Psoas muscle (tissue), 8 donors: ENCODE data around the gene TRAPPC2. TPM values are rescaled to one million over a fixed set of nuclear protein-coding genes. Genes with fewer than 3 reads are reported as not detected.

ENCODE experiments used
- ATAC-seq, 4 donors: fragments of 200-7000 bp; cut with Tn5 transposase; one replicate each; pipeline ENCODE4 v1.9.1; 2020; ENCODE audit warnings: moderate library complexity in 3 of 4, mild to moderate bottlenecking in 2 of 4
- DNase-seq, 2 donors: peaks; one replicate each; pipeline ENCODE4 v3.0.0-alpha.2; 2020
- H3K27ac ChIP-seq: fragments of 200-600 bp; one replicate; pipeline ENCODE4 v1.8.0; 2022
- H3K27me3 ChIP-seq, 3 donors: fragments of 200-600 bp in 1 of 3; one replicate each; pipeline versions ENCODE4 v1.6.1 to v1.8.0; 2013 to 2022; ENCODE audit warnings: low read length in 2 of 3, mild to moderate bottlenecking in 2 of 3, moderate library complexity in 1 of 3; ENCODE audit not compliant: insufficient read depth in 3 of 3
- H3K36me3 ChIP-seq, 2 donors: fragments of 200-600 bp in 1 of 2; one replicate each; pipeline versions ENCODE4 v1.6.1 to v1.8.0; 2013 to 2022; ENCODE audit warnings: low read depth in 1 of 2, mild to moderate bottlenecking in 1 of 2, moderate library complexity in 1 of 2; ENCODE audit not compliant: insufficient read depth in 1 of 2
- H3K4me1 ChIP-seq: fragments of 200-600 bp; one replicate; pipeline ENCODE4 v1.8.0; 2022
- H3K4me3 ChIP-seq: fragments of 200-600 bp; one replicate; pipeline ENCODE4 v1.8.0; 2022; ENCODE audit warnings: mild to moderate bottlenecking
- H3K9me3 ChIP-seq: fragments of 200-600 bp; one replicate; pipeline ENCODE4 v1.8.0; 2022
- WGBS, 3 donors: extraction: QIAGEN DNeasy Blood & Tissue Kit; methylation state at CpG; one replicate each; pipeline versions ENCODE4 v1.1.6 to v1.1.7; 2013; 5-methylcytosine and 5-hydroxymethylcytosine counted together
- intact Hi-C, 2 donors: fragments of 100-400 bp; cut with DNase I; formaldehyde crosslinking; loops; one replicate each; pipeline versions ENCODE4 v1.11.0 to v1.14.2; 2022
- polyA plus RNA-seq, 3 donors: library from polyadenylated mRNA; stranded (reverse); fragments of 200-250 nt; gene quantifications; one replicate each; pipeline ENCODE4 v1.2.3, GENCODE V29; 2013
- total RNA-seq, 4 donors: library from RNA; stranded (reverse); fragmentation: NEBNext Ultra II Directional in 2 of 4; extraction: Animal tissue kit (Norgen Biotek cat#: 25700) in 2 of 4; gene quantifications; one replicate each; pipeline versions ENCODE4 v1.2.1 to v1.2.4, GENCODE V29; 2021 to 2023
- TF ChIP-seq, protein P1 (sequence below): fragments of 200-600 bp; IDR thresholded peaks from one replicate; pipeline ENCODE4 v1.8.0; 2022; ENCODE audit warnings: antibody characterized with exemption
- donor health status: healthy with polysubstance abuse.
- donor health status: DM: no; HTN: no; CAD: no; lungs with moderate emphysema.
- donor health status: Bipolar disorder and iron deficiency.
- donor health status: healthy.
- donor health status: DM: yes; HTN: yes; CAD: no.
- donor health status: DM: no; HTN: no; CAD: no.
- donor health status: DM: no; HTN: no; CAD: no.
- donor health status: DM: yes; HTN: yes; CAD: no.

Gene TRAPPC2
- total and polyA plus RNA-seq, 7 donors, result 2.1 to 6.3 (median 4.0) TPM

GRCh38 chrX:13666836-13667235, 67.6 kb downstream of the TRAPPC2 start:
- H3K27me3 ChIP-seq, result no peaks in the 10 kb centered on the region
- DNase-seq (no peak), ATAC-seq (no peak)
- intact Hi-C loops, result no loop called here
- no peak overlapping the region for H3K27ac ChIP-seq
- no peak overlapping the region for H3K4me3 ChIP-seq
- WGBS, 3 donors, result 77 to 87% (median 83%) methylated on average over 3 of the region's 3 CpGs
- no peaks in the 10 kb centered on the region for H3K9me3 ChIP-seq
- TF ChIP-seq, protein P1, sequence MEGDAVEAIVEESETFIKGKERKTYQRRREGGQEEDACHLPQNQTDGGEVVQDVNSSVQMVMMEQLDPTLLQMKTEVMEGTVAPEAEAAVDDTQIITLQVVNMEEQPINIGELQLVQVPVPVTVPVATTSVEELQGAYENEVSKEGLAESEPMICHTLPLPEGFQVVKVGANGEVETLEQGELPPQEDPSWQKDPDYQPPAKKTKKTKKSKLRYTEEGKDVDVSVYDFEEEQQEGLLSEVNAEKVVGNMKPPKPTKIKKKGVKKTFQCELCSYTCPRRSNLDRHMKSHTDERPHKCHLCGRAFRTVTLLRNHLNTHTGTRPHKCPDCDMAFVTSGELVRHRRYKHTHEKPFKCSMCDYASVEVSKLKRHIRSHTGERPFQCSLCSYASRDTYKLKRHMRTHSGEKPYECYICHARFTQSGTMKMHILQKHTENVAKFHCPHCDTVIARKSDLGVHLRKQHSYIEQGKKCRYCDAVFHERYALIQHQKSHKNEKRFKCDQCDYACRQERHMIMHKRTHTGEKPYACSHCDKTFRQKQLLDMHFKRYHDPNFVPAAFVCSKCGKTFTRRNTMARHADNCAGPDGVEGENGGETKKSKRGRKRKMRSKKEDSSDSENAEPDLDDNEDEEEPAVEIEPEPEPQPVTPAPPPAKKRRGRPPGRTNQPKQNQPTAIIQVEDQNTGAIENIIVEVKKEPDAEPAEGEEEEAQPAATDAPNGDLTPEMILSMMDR, result no peak
- H3K36me3 ChIP-seq, result peaks cover 0 to 27% of the 10 kb centered on the region in 2 donors
- no peaks in the 10 kb centered on the region for H3K4me1 ChIP-seq

DNA sequence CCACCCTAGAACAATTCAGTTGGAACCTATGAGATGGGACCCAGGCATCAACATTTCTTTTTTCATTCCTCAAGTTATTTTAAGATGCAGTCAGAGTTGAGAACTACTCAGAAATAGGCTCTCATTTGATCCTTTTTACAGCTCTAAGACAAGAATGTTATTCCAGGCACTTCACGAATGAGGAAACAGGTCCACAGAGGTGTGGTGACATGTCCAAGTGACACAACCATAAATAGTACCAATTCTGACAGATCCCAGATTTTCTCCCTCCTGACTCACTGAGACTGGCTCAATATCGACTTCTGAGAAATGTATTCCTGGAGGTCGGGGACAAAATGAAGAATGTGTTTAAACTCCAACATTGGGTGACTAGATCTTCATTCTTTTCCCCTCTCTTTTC, 70.4 kb downstream of the TRAPPC2 start:
- H3K36me3 ChIP-seq, result peaks cover 0 to 39% of the 10 kb centered on the region in 2 donors

GRCh38 chrX:13662355-13662791, 72.0 kb downstream of the TRAPPC2 start:
- WGBS, 3 donors, result 67 to 81% (median 74%) methylated on average over 6 of the region's 6 CpGs
- peaks cover 0 to 39% of the 10 kb centered on the region in 2 donors for H3K36me3 ChIP-seq
- no peak overlapping the region for H3K27ac ChIP-seq
- H3K9me3 ChIP-seq, result no peaks in the 10 kb centered on the region
- H3K4me3 ChIP-seq, result no peak overlapping the region
- no peak for DNase-seq
- no peaks in the 10 kb centered on the region for H3K27me3 ChIP-seq
- no peaks in the 10 kb centered on the region for H3K4me1 ChIP-seq
- peak in 1 of 4 donors; percentile 46 for ATAC-seq
- intact Hi-C loops, result loop anchor here in 1 of 2 donors (5.0 kb wide), 1 partner anchor 80 kb away; no protein-coding TSS in a partner anchor
- TF ChIP-seq, protein P1, result no peak

More for the DNA sequence above, 70.4 kb downstream of the TRAPPC2 start:
- no peak overlapping the region for H3K4me3 ChIP-seq
- no peak for ATAC-seq
- no peaks in the 10 kb centered on the region for H3K27me3 ChIP-seq
- no peak overlapping the region for H3K27ac ChIP-seq
- H3K9me3 ChIP-seq, result no peaks in the 10 kb centered on the region
- TF ChIP-seq, protein P1, result no peak
- H3K4me1 ChIP-seq, result no peaks in the 10 kb centered on the region
- WGBS, 3 donors, result 50 to 60% (median 60%) methylated on average over 3 of the region's 3 CpGs
- no peak for DNase-seq
- intact Hi-C loops, result loop anchor here in 1 of 2 donors (5.0 kb wide), 1 partner anchor 78 kb away; no protein-coding TSS in a partner anchor

Other genes with a start within 250 kb of the TRAPPC2 start
- under 1 TPM in 1 of 4 donors, not detected in 3; 0.17 TPM for gene EGFL6, start 165.0 kb downstream of the TRAPPC2 start, total RNA-seq
- gene EGFL6, start 165.0 kb downstream of the TRAPPC2 start, polyA plus RNA-seq, result not detected
- gene TCEANC, start 81.5 kb downstream of the TRAPPC2 start, total RNA-seq, result 1 to 10 TPM; 3.5 to 5.2 (median 4.1) TPM
- 1 to 10 TPM in 2 of 3 donors, under 1 TPM in 1; 0.95 to 2.5 (median 2.2) TPM for gene TCEANC, start 81.5 kb downstream of the TRAPPC2 start, polyA plus RNA-seq
- 10 to 100 TPM; 13.2 to 15.3 (median 14.2) TPM for gene RAB9A, start 45.5 kb downstream of the TRAPPC2 start, total RNA-seq
- 10 to 100 TPM; 13.0 to 25.4 (median 22.8) TPM for gene RAB9A, start 45.5 kb downstream of the TRAPPC2 start, polyA plus RNA-seq
- 1 to 10 TPM; 7.2 to 8.2 (median 7.8) TPM for gene OFD1, start 128 bp upstream of the TRAPPC2 start, total RNA-seq
- 1 to 10 TPM; 3.3 to 9.5 (median 8.4) TPM for gene OFD1, start 128 bp upstream of the TRAPPC2 start, polyA plus RNA-seq
- 1 to 10 TPM; 1.6 to 3.9 (median 3.0) TPM for gene GPM6B, start 82.5 kb upstream of the TRAPPC2 start, total RNA-seq
- gene GPM6B, start 82.5 kb upstream of the TRAPPC2 start, polyA plus RNA-seq, result 1 to 10 TPM; 1.1 to 3.0 (median 2.4) TPM